Measurements from ENCODE around the gene DOCK9.

Gene DOCK9, protein sequence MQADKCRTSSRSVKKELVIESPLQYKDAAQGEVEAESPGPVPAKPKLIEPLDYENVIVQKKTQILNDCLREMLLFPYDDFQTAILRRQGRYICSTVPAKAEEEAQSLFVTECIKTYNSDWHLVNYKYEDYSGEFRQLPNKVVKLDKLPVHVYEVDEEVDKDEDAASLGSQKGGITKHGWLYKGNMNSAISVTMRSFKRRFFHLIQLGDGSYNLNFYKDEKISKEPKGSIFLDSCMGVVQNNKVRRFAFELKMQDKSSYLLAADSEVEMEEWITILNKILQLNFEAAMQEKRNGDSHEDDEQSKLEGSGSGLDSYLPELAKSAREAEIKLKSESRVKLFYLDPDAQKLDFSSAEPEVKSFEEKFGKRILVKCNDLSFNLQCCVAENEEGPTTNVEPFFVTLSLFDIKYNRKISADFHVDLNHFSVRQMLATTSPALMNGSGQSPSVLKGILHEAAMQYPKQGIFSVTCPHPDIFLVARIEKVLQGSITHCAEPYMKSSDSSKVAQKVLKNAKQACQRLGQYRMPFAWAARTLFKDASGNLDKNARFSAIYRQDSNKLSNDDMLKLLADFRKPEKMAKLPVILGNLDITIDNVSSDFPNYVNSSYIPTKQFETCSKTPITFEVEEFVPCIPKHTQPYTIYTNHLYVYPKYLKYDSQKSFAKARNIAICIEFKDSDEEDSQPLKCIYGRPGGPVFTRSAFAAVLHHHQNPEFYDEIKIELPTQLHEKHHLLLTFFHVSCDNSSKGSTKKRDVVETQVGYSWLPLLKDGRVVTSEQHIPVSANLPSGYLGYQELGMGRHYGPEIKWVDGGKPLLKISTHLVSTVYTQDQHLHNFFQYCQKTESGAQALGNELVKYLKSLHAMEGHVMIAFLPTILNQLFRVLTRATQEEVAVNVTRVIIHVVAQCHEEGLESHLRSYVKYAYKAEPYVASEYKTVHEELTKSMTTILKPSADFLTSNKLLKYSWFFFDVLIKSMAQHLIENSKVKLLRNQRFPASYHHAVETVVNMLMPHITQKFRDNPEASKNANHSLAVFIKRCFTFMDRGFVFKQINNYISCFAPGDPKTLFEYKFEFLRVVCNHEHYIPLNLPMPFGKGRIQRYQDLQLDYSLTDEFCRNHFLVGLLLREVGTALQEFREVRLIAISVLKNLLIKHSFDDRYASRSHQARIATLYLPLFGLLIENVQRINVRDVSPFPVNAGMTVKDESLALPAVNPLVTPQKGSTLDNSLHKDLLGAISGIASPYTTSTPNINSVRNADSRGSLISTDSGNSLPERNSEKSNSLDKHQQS (N-terminal part only)

DNA sequence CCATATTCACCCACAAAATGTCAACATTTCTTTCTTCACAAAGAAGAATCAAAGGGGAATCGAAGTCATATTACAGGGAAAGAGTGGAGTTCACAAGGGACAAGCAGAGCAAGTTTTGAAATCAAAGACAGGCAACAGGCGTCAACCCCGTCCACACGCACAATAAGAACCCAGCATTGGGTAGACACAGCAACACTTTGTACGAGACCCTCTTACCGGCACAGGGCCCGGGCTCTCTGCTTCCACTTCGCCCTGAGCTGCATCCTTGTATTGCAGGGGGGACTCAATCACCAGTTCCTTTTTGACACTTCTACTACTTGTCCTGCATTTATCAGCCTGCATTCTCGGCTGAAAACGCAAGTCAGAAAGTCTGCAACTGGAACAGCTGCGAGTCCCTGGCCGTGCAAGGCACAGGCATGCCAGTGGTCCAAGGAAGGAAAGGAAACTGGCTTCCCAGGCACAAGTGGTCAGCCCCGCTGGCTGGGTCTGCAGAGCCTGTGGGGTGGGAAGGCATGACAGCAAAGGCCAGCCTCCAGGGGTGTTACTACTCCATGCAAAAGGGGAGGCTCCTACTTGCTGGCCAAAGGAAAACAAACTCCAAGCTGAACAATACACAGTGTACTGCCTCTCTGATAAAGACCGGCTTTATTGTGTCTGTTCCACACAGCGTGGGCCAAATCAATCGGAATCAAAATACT lies at the start of gene DOCK9:
Gene DOCK9 (minus strand): TSS at position 497 of the 698 bp plus-strand sequence. CDS start 155 bp downstream, at position 342.
- DNase-seq (ENCODE audit: low read depth in 2 of 2), result no peak

DNA sequence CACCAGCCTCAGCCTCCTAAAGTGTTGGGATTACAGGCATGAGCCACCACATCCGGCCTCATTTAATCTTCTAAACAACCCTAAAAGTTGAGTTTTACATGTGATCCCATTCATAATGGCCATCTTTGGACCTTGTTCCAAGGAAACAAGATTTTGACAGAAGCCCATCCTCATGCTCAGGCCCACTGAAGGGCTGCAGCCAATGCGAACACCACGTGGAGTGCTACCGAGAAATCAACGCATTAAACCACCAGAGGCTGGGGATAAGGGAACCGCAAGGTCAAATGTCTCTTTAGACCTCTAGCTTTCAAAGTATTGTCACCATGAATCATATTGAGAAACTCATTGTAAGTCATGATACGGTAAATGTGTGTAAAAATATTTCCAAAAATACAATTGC lies 49.4 kb upstream of the DOCK9 start:
- DNase-seq (ENCODE audit: low read depth in 2 of 2), result peak in 1 of 2 donors; percentile 25

DNA sequence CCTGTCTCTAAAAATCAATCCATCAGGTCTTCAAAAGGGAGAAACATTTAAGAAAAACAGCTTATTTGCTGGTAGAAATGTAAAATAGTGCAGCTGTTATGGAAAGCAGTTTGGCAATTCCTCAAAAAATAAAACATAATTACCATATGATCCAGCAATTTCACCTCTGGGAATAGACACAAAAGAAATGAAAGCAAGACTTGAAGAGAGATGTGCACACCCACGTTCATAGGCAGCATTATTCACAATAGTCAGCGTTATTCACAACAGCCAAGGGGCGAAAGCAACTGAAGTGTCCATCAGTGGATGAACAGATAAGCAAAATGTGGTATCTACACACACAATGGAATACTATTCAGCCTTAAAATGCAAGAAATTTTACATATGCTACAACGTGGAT lies 45.1 kb upstream of the DOCK9 start:
- DNase-seq (ENCODE audit: low read depth in 2 of 2), result no peak

DNA sequence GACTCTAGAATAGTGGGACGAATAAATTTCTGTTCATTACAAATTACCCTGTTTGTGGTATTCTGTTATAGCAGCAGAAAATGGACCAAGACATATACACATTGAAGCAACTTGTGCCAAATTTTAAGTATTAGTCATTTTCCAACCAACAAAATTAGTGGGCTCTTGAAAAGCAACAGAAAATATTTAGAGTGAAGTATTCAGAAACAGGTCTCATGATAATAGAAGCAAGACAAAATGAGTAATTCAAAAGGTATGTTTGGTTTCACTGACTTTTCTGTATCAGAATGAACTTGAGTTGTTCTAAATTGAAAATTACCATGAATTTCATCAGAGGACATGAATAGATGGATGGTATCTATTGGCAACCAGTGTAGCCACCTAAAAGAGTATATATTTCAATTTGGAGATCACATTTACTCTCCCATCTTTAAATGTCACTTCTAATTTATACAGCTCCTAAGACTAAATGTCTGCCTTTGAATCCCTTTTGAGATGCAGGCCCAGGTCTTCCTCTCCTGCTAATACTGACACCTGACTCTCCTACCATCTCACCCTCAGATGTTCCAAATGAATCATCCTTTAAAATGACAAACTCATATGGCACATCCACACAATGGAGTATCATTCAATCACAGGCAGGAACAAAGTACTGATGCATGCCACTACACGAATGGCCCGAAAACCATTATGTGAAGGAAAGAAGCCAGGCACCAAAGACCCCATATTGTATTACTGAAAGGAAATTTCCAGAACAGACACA lies 40.7 kb upstream of the DOCK9 start:
- DNase-seq (ENCODE audit: low read depth in 2 of 2), result no peak

DNA sequence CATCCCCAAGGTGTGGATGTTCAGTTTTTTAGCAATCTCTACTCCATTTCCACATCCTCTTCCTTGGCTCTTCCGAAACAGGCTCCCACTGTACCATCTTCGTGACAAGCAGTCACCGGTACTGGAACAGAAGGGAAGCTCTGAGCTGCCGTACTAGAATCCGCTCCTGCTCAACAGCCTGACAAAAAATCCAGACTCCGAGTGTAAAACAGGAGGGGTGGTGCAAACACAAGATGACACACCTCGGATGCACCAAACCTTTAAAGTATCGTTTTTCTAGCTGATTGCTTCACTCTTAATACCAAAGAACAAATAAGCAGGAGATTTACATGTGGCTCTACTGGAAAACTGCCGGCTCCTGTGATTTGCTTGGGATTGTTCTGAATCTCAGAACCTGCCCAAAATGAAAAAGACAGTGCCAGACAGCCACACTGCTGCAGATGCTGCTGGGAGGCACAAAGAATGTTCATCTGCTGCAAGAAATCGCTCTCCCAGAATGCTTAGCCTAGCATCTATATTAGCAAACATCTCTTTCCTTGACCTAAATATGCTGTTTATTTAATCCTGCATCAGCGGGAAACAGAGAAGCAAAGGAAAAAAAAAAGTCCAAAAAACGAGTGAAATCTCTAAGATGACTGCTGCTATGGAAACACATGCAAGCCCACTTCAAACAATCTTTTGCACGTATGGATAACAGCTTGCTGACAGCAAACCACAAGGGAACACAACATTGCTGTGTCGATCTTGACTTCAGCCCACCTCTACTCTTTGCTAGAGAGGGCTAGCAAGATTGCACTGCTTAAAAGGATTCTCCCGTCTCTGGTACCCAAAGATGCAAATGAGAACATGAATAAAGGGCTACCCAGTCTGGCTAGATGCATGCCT lies 38.0 kb upstream of the DOCK9 start:
- no peak for DNase-seq (ENCODE audit: low read depth in 2 of 2)

DNA sequence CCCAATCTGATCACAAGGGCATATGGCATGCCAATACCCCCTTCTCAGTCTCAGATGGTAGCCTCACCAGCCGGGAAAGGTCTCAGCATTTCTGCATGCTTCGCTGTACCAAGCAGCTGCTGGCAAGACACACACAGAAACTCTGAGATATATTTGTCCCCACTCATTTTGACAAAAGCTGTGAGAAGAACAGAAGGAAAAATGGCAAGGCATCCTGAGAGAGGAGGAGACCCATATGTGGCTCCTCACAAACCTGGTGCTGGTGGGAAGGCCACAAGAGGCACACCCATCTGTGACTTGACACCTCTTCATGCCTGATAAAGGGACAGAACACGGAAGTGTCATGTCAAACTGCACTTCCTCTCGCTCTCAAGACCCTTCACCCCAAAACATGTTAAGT lies 36.7 kb upstream of the DOCK9 start:
- no peak for DNase-seq (ENCODE audit: low read depth in 2 of 2)

DNA sequence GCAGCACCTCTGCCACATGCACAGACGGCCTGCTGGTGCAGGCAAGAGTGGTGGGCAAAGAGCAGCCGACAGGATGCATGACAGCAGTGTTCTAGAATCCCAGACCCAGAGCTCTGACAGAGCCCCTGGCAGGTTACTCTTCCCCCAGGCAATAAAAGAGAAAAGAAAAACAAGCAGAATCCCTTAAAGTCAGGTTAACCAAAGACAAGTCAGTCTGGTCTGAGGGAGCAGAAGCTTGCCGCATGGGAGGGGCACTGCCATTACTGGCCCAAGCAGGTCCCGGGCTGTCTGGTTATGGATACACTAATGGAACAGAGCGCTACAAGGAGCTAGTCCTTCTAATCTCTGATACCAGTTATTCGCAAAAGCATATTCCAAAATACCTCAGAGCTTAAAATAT lies 36.1 kb upstream of the DOCK9 start:
- DNase-seq (ENCODE audit: low read depth in 2 of 2), result no peak

DNA sequence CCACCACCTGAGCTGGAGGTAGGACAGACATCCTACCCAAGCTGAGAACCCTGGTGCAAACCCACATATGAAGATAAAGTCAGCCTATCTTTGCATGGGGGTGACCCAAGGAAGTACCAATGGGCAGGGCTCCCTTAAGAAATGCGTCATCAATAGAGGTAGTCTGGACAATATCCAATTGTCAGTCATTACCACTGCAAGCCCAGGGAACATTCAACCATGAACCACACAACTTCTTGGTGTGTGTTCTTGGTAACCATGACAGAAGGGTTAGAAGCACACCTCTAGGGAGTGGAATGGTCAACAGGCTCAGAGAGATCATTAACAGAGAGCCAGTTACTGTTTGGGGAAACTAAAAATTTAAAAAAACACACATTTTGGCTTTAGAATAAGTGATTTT lies 34.7 kb upstream of the DOCK9 start:
- DNase-seq (ENCODE audit: low read depth in 2 of 2), result no peak

DNA sequence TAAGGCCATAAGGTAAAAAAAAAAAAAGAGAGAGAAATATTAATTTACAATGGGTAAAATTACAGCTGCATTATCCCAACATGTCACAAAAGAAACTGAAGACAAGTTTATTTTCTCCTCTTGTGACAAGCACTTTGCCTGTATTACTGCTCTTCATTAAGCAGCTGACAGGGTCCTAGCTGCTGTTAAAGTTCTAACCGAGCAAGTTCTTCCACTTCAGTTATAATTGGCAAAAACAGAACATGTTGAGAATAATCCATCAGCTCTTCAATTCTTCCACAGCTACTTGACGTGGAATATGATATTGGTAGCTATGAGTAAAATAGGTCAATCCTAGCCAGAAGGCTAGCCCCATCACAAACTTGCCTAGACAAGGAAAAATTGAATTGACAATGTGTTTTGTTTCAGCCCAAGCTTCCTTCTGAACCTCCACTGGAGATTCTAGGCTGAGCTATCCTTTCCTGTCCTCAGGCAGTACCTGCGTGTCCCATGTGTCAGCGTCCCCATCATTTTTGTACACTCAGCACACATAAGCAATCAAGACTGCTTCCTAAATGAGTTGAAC lies 32.2 kb upstream of the DOCK9 start:
- DNase-seq (ENCODE audit: low read depth in 2 of 2), result no peak

DNA sequence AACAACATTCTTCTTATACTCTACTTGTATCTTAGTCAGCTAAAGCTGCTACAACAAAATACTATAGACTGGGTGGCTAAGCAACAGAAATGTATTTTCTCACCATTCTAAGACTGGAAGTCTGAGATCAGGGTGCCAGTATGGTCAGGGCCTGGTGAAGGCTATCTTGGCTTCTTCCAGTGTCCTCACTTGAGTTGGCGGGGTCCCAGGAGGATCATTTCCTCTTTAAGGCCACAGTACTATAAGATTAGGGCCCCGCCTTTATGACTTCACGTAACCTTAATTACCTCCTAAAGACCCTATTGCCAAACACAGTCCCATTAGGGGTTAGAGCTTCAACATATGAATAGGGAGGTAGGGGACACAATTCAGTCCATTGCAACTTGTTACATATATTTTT lies 30.7 kb upstream of the DOCK9 start:
- no peak for DNase-seq (ENCODE audit: low read depth in 2 of 2)

DNA sequence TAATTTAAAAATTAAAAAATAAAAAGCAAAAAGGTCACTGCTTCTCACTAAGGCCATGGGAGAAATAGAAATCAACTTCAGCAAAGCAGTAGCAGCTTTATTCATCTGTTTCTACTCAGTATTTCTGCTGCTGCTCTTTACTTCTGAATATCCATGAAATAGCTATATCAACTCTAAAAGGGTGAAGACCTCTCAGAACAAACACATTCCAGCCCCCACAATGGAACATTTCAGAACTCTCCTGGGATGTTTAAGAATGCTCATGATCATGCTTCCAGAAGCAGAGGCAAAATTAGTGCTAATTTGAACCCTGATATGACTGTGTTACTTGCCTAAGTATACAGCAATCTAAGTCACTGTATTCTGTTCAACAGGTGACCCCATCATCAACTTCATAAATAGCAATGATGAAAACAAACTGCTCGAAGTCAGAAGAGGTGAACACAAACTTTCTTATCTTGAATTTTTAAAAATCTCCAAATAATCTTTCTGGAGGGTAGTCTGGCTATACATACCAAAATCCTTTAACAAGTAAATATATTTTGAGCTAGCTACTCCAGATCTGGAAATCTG lies 29.6 kb upstream of the DOCK9 start:
- no peak for DNase-seq (ENCODE audit: low read depth in 2 of 2)

DNA sequence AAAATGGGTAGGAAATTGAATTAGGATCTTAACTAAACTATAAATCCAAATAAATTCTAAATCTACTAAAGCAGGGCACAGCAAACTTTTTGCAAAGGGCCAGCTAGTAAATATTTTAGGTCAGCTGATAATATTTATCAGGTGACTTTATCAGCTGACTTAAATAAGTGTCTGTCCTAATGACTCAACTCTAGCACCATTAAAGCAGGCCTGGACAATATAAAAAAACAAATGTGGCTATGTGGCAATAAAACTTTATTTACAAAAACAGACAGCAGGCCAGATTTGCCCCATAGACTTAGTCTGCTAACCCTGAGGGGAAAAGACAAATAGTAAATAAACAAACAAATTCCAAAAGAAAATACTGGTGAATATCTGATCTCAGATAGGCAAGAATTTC lies 27.7 kb upstream of the DOCK9 start:
- no peak for DNase-seq (ENCODE audit: low read depth in 2 of 2)

DNA sequence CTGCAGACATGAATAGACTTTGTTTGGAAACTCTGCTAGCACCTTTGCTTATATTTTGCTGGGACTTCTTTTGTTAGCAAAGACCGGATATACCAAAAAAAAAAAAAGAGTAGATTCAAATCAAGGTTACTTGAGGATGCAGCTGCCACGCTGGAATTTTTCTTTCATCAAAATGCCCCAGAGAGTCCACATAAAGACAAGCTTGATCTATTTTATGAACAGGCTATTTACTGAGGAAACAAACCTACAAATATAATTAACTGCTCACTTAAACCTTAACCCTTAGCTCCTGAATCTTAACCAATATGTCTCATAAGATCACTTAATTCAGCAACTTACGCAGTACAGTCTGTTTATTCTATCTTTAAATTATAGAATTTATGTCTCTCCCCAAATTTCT lies 27.1 kb upstream of the DOCK9 start:
- no peak for DNase-seq (ENCODE audit: low read depth in 2 of 2)

DNA sequence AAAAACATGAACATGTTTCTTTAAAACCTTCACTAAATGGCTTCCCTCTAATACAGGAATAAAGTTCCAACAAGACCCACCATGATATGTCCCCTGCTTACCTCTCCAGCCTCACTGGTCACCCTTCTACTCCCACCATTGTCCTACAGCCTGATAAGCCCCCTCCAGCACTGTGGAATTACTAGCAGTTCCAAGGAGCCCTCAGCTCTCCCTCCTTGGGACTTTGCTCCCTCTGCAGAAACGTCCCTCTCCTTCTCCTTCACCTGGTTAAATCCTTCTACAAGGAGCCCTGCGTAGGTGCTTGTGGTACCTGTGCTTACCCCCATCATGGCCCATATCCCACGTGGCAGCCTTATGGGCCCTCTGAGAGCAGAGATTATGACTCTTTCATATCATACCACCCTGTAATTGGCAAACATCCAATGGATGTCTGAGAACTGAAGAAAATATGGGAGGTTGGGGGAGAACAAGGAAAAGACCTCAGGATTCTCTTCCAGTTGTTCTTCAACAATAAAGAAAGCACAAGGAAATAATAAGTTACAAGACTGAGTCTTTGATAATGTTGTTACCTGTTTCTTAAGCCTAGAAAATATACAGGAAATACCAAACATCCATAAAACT lies 26.1 kb upstream of the DOCK9 start:
- no peak for DNase-seq (ENCODE audit: low read depth in 2 of 2)

DNA sequence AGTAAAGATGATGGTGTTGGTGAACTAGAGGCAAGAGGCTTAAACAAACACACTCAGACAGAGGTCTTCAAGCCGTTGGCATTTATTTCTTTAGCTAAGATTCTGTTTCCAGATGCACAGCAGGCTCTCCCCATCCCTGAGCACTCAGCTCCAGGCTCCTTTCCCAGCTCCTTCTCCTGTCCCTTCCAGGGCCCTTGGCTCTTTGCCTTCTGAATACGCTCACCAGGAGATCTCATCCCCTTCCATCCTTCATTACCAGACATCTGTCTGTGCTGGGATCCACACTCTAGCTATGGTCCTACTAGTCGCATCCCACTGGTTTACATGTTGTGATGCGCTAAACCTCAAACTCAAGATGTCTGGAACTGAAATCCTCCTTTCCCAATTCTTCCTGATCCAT lies 25.3 kb upstream of the DOCK9 start:
- DNase-seq (ENCODE audit: low read depth in 2 of 2), result no peak

DNA sequence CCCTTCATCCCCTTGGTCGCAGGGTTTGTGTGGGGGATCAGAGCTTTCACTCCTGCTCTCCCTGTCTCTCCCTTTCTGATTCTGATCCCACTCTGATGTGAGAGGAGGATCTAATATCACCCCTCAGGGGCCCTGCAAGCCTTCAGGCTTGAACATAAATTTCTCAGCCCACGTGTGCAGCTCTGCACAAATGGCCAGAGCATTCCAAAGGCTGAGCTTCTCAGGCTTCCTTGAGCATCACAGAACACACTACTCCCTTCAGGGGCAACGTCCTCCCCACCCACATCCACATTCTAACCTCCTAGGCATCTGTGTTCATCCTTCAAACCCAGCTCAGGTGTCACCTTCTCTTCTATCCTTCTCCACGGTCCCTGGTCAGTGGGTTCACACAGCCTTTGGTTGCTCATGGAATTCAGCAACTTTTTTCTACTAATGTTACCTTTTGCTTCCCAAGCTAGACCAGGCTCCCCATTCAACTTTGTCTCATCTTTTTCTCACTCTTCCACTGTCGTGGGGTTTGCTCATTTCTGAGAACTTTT lies 24.4 kb upstream of the DOCK9 start:
- DNase-seq (ENCODE audit: low read depth in 2 of 2), result no peak

DNA sequence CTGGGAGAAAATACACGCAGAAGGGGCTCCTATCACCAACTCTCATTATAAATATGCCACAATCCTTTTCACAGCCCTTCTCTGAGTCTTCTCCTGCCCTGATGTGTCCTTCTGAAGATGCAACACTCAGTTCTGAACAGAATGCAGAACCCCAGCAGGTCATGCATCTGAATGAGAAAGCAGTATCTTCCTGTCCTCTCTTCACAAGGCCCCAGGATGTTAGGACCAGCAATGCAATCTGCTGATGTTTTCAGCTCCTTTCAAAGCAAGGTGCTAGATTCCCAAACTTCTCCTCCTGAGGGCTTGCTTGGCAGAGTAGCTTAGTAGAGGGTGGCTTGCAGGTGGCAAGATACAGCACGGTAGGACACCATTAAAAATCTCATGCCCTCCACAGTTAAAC lies 22.3 kb upstream of the DOCK9 start:
- no peak for DNase-seq (ENCODE audit: low read depth in 2 of 2)

DNA sequence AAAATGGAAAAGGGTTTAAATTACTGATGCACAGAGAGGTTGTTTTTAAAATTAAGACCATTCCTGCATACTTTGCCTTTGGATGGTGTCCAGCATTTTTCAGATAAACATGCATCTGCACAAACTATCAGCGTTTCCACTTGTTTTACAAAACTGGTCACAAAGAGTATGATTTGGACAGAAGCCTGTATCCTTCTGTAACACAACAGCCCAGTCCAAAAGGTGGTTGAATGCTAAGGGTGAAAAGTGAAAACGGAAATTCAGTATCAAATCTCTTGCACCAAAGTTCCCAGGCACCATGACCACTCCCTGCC lies 21.7 kb upstream of the DOCK9 start:
- no peak for DNase-seq (ENCODE audit: low read depth in 2 of 2)

Data from stimulated activated CD8-positive, alpha-beta memory T cell treated with anti-CD3 and anti-CD28 coated beads, Interleukin-15, amount 100 ng/mL, for 48 hours (primary cell).